SU-DHL-6 (cell line): ENCODE measurements around the gene NAPSA.

Experiments
- H2AFZ ChIP-seq: fragments of 200-600 bp; sonication (generic); 2 replicates; pipeline ENCODE4 v1.6.1; 2014; ENCODE audit warnings: low read depth, mild to moderate bottlenecking, moderate library complexity, mixed read lengths, antibody characterized with exemption, low read length; ENCODE audit not compliant: severe bottlenecking
- H3F3A ChIP-seq: fragments of 200-600 bp; shearing (Covaris generic); 2 replicates; pipeline ENCODE4 v1.6.0; 2016; ENCODE audit warnings: antibody characterized with exemption, mild to moderate bottlenecking; ENCODE audit not compliant: insufficient read depth
- H3K27ac ChIP-seq: fragments of 200-600 bp; sonication (generic); 2 replicates; pipeline ENCODE4 v1.5.1; 2016; ENCODE audit warnings: low read depth, mild to moderate bottlenecking, low read length, moderate library complexity, mixed read lengths
- H3K27me3 ChIP-seq: fragments of 200-600 bp; sonication (generic), shearing (Covaris generic); 2 replicates; pipeline ENCODE4 v1.6.0; 2014; ENCODE audit warnings: mild to moderate bottlenecking, low read length
- H3K36me3 ChIP-seq: fragments of 200-600 bp; sonication (generic); 2 replicates; pipeline ENCODE4 v1.6.1; 2014; ENCODE audit warnings: mild to moderate bottlenecking, low read length, mixed read lengths
- H3K4me2 ChIP-seq: fragments of 300-600, 200-600 bp; shearing (Covaris generic), sonication (generic); 2 replicates; pipeline ENCODE4 v1.6.0; 2014; ENCODE audit warnings: low read length, low read depth, mild to moderate bottlenecking; ENCODE audit not compliant: poor library complexity, severe bottlenecking
- H3K4me3 ChIP-seq: fragments of 200-600 bp; sonication (generic); 2 replicates; pipeline ENCODE4 v1.5.1; 2014; ENCODE audit warnings: antibody characterized with exemption, low read length, mild to moderate bottlenecking, mixed read lengths; ENCODE audit not compliant: insufficient read depth, poor library complexity, severe bottlenecking
- H3K79me2 ChIP-seq: fragments of 200-600 bp; sonication (generic); 2 replicates; pipeline ENCODE4 v1.6.1; 2014; ENCODE audit warnings: mild to moderate bottlenecking, low read length, moderate library complexity; ENCODE audit not compliant: insufficient read depth
- H3K9ac ChIP-seq: fragments of 200-600 bp; sonication (generic); 2 replicates; pipeline ENCODE4 v1.7.0; 2014; ENCODE audit warnings: mild to moderate bottlenecking, low read length
- H3K9me2 ChIP-seq: fragments of 200-600 bp; sonication (generic); replicated peaks from 2 replicates; pipeline ENCODE4 v1.6.1; 2014; ENCODE audit warnings: low read length; ENCODE audit not compliant: insufficient read depth
- H3K9me3 ChIP-seq: fragments of 200-600 bp; sonication (generic); 2 replicates; pipeline ENCODE4 v1.6.1; 2014; ENCODE audit warnings: low read length, mixed read lengths; ENCODE audit not compliant: insufficient read depth
- H4K20me1 ChIP-seq: fragments of 200-600 bp; sonication (generic); 2 replicates; pipeline ENCODE4 v1.6.1; 2014; ENCODE audit warnings: low read depth, mild to moderate bottlenecking, antibody characterized with exemption, low read length, moderate library complexity, mixed read lengths
- CTCF ChIP-seq: fragments of 200-600 bp; sonication (generic); IDR thresholded peaks from one replicate; pipeline ENCODE4 v1.5.1; 2017; ENCODE audit warnings: antibody characterized with exemption, mild to moderate bottlenecking, low read length, moderate library complexity; ENCODE audit not compliant: insufficient read depth, poor library complexity, severe bottlenecking
- EZH2phosphoT487 ChIP-seq: fragments of 200-600 bp; sonication (generic), shearing (Covaris generic); conservative IDR thresholded peaks from 2 replicates; pipeline ENCODE4 v1.6.1; 2018; ENCODE audit warnings: mild to moderate bottlenecking, antibody characterized with exemption, low read length, moderate library complexity, mixed read lengths

NAPSA gene

GRCh38 chr19:50401605-50402450, 36.4 kb upstream of the NAPSA start:
- Histone ChIP-seq H3K4me3 (no peak overlapping the region), H3K9me3 (no peaks in the 10 kb centered on the region), H3K9me2 (no peaks in the 10 kb centered on the region), H3K4me2 (no peak overlapping the region), H3F3A (no peaks in the 10 kb centered on the region), H3K27ac (no peak overlapping the region), H3K36me3 (no peaks in the 10 kb centered on the region), H2AFZ (no peak overlapping the region), H3K79me2 (peaks cover 14% of the 10 kb centered on the region), H3K9ac (no peak overlapping the region), H4K20me1 (no peaks in the 10 kb centered on the region), H3K27me3 (no peaks in the 10 kb centered on the region)
- TF ChIP-seq EZH2phosphoT487 (no peak), CTCF (no peak)

GRCh38 chr19:50399368-50399745, 33.9 kb upstream of the NAPSA start:
- Histone ChIP-seq H3K36me3 (no peaks in the 10 kb centered on the region), H3K9ac (no peak overlapping the region)
- TF ChIP-seq CTCF (no peak), EZH2phosphoT487 (no peak)

GRCh38 chr19:50398675-50399367, 33.4 kb upstream of the NAPSA start:
- H3K9me3 ChIP-seq, result no peaks in the 10 kb centered on the region

More at GRCh38 chr19:50399368-50399745, 33.9 kb upstream of the NAPSA start:
- H3K27me3 ChIP-seq, result no peaks in the 10 kb centered on the region
- no peak overlapping the region for H3K4me3 ChIP-seq
- no peaks in the 10 kb centered on the region for H3F3A ChIP-seq
- H3K9me3 ChIP-seq, result no peaks in the 10 kb centered on the region
- no peak overlapping the region for H3K27ac ChIP-seq
- no peak overlapping the region for H3K4me2 ChIP-seq
- no peaks in the 10 kb centered on the region for H4K20me1 ChIP-seq
- no peak overlapping the region for H2AFZ ChIP-seq
- H3K9me2 ChIP-seq, result no peaks in the 10 kb centered on the region
- H3K79me2 ChIP-seq, result peaks cover 27% of the 10 kb centered on the region

More at GRCh38 chr19:50398675-50399367, 33.4 kb upstream of the NAPSA start:
- peaks cover 32% of the 10 kb centered on the region for H3K79me2 ChIP-seq
- no peaks in the 10 kb centered on the region for H3K36me3 ChIP-seq
- no peaks in the 10 kb centered on the region for H3K27me3 ChIP-seq
- TF ChIP-seq CTCF, result no peak
- no peak for TF ChIP-seq EZH2phosphoT487
- H3K4me3 ChIP-seq, result no peak overlapping the region
- H2AFZ ChIP-seq, result no peak overlapping the region
- no peaks in the 10 kb centered on the region for H4K20me1 ChIP-seq
- no peak overlapping the region for H3K9ac ChIP-seq
- no peak overlapping the region for H3K4me2 ChIP-seq
- H3K27ac ChIP-seq, result no peak overlapping the region
- no peaks in the 10 kb centered on the region for H3F3A ChIP-seq
- no peaks in the 10 kb centered on the region for H3K9me2 ChIP-seq
